Measurements from ENCODE around the gene TTC21A. TPM values are rescaled to one million over a fixed set of nuclear protein-coding genes. Genes with fewer than 3 reads are reported as not detected.

The TTC21A gene
- total and polyA plus RNA-seq, 7 donors: 0.52 to 1.2 (median 0.92) TPM

GRCh38 chr3:39183211-39184080, 76.0 kb downstream of the TTC21A start:
- Histone ChIP-seq H3K36me3 (ENCODE audit: insufficient read depth in 1 of 2, low read depth in 1 of 2) (peaks cover 0 to 54% of the 10 kb centered on the region in 2 donors), H3K27ac (peak overlapping the region; percentile 64), H3K4me1 (peaks cover 39% of the 10 kb centered on the region), H3K27me3 (ENCODE audit: insufficient read depth in 3 of 3, low read length in 2 of 3) (no peaks in the 10 kb centered on the region), H3K4me3 (no peak overlapping the region), H3K9me3 (no peaks in the 10 kb centered on the region)
- intact Hi-C loops (cut with DNase I): loop anchor here (5.0 kb wide), 1 partner anchor 76 kb away; the partner anchor contains the start of genes GORASP1 (in 2 of the 2) and TTC21A (in 2 of the 2)
- 45 to 56% (median 45%) methylated on average over 12 of the region's 12 CpGs for WGBS, 3 donors
- TF ChIP-seq CTCF (IDR thresholded peaks at IDR 0.05): no peak
- ATAC-seq (no peak), DNase-seq (no peak)

- Histone ChIP-seq H3K9me3 (no peaks in the 10 kb centered on the region), H3K27me3 (ENCODE audit: insufficient read depth in 3 of 3, low read length in 2 of 3) (no peaks in the 10 kb centered on the region), H3K27ac (peak overlapping the region; percentile 64), H3K4me1 (peaks cover 32% of the 10 kb centered on the region), H3K36me3 (ENCODE audit: insufficient read depth in 1 of 2, low read depth in 1 of 2) (peaks cover 0 to 62% of the 10 kb centered on the region in 2 donors), H3K4me3 (no peak overlapping the region)
- TF ChIP-seq CTCF (IDR thresholded peaks at IDR 0.05): no peak
- peak in 1 of 2 donors; percentile 73 for DNase-seq
- WGBS, 3 donors: 49 to 63% (median 56%) methylated on average over 12 of the region's 12 CpGs
- intact Hi-C loops (cut with DNase I): loop anchor here (5.0 kb wide), 1 partner anchor 77 kb away; the partner anchor contains the start of genes GORASP1 (in 2 of the 2) and TTC21A (in 2 of the 2)
- ATAC-seq: no peak
These were observed 76.8 kb downstream of the TTC21A start for GRCh38 chr3:39184081-39184967.

GRCh38 chr3:39184968-39185285, 77.4 kb downstream of the TTC21A start:
- Histone ChIP-seq H3K27me3 (ENCODE audit: insufficient read depth in 3 of 3, low read length in 2 of 3) (no peaks in the 10 kb centered on the region), H3K27ac (peak overlapping the region; percentile 64), H3K4me1 (peaks cover 38% of the 10 kb centered on the region), H3K36me3 (ENCODE audit: insufficient read depth in 1 of 2, low read depth in 1 of 2) (peaks cover 0 to 62% of the 10 kb centered on the region in 2 donors), H3K4me3 (no peak overlapping the region), H3K9me3 (no peaks in the 10 kb centered on the region)
- DNase-seq (no peak), ATAC-seq (no peak)
- WGBS, 3 donors: 87 to 100% (median 89%) methylated on average over 3 to 4 of the region's 4 CpGs
- no peak for TF ChIP-seq CTCF (IDR thresholded peaks at IDR 0.05)
- intact Hi-C loops (cut with DNase I): loop anchor here (5.0 kb wide), 2 partner anchors 78 to 102 kb away; partner anchors contain the start of genes GORASP1 (in 2 of the 2) and TTC21A (in 2 of the 2)

- H3K27ac ChIP-seq: peak overlapping the region; percentile 64
These were observed 78.0 kb downstream of the TTC21A start for GRCh38 chr3:39185326-39185958.

More at GRCh38 chr3:39185326-39185958, 78.0 kb downstream of the TTC21A start:
- intact Hi-C loops (cut with DNase I): loop anchor here in 1 of 2 donors (5.0 kb wide), 1 partner anchor 102 kb away; no protein-coding TSS in a partner anchor
- Histone ChIP-seq H3K27me3 (ENCODE audit: insufficient read depth in 3 of 3, low read length in 2 of 3) (no peaks in the 10 kb centered on the region), H3K4me3 (no peak overlapping the region), H3K4me1 (peaks cover 43% of the 10 kb centered on the region), H3K9me3 (no peaks in the 10 kb centered on the region), H3K36me3 (ENCODE audit: insufficient read depth in 1 of 2, low read depth in 1 of 2) (peaks cover 0 to 62% of the 10 kb centered on the region in 2 donors)
- TF ChIP-seq CTCF (IDR thresholded peaks at IDR 0.05): no peak
- ATAC-seq (no peak), DNase-seq (no peak)
- 80 to 88% (median 87%) methylated on average over 5 to 9 of the region's 9 CpGs for WGBS, 3 donors

All from psoas muscle (tissue), 8 donors.